Measurements from ENCODE around the gene VAPB.

VAPB gene

GRCh38 chr20:58486207-58486606, 97.2 kb downstream of the VAPB start:
- DNase-seq: no peak

GRCh38 chr20:58492074-58492718, 103.2 kb downstream of the VAPB start:
- DNase-seq: no peak

GRCh38 chr20:58492795-58493524, 103.9 kb downstream of the VAPB start:
- DNase-seq: no peak

- DNase-seq: no peak
Measured at GRCh38 chr20:58494923-58495622, 106.0 kb downstream of the VAPB start.

GRCh38 chr20:58495623-58496428, 106.8 kb downstream of the VAPB start:
- no peak for DNase-seq

- no peak for DNase-seq
Measured at GRCh38 chr20:58496429-58496769, 107.4 kb downstream of the VAPB start.

- DNase-seq: no peak
Measured at GRCh38 chr20:58497076-58497641, 108.1 kb downstream of the VAPB start.

- DNase-seq: no peak
Measured at GRCh38 chr20:58497724-58498469, 108.9 kb downstream of the VAPB start.

- DNase-seq: no peak
Measured at GRCh38 chr20:58498470-58499068, 109.5 kb downstream of the VAPB start.

- DNase-seq: no peak
Measured at GRCh38 chr20:58500256-58500655, 111.2 kb downstream of the VAPB start.
